IMR-90 (cell line): ENCODE results near the gene APCDD1L. TPM values are rescaled to one million over a fixed set of nuclear protein-coding genes. Genes with fewer than 3 reads are reported as not detected.

ENCODE experiments used
- ATAC-seq: fragments of 200-7000 bp; cut with Tn5 transposase; 2 replicates; pipeline ENCODE4 v1.9.1; 2020; ENCODE audit warnings: low read depth, mild to moderate bottlenecking, moderate library complexity
- BruUV-seq: library from RNA; stranded (reverse); fragments of 400-500 nt; replicated peaks from 2 replicates; lab custom pipeline; 2021; lab: Mats Ljungman, UMichigan
- CTCF ChIA-PET: fragments of 300-600 bp; formaldehyde crosslinking; extraction: SDS; loops from one replicate; lab custom pipeline; 2021; ENCODE audit warnings: antibody characterized with exemption; lab: Yijun Ruan, JAX
- POLR2A ChIA-PET: fragments of 300-600 bp; sonication (Branson Sonifier 250); formaldehyde crosslinking; loops from one replicate; lab custom pipeline; 2022; ENCODE audit warnings: antibody characterized with exemption; ENCODE audit not compliant: unreplicated experiment; lab: Charles Lee
- DNase-seq: peaks from one replicate; pipeline ENCODE4 v3.0.0; 2013
- H2AFZ ChIP-seq: replicated peaks from 2 replicates; pipeline ENCODE3; 2013; ENCODE audit warnings: low read length, mild to moderate bottlenecking; ENCODE audit not compliant: poor library complexity
- H2AK5ac ChIP-seq: 2 replicates; pipeline ENCODE4 v1.6.1; 2013; ENCODE audit warnings: low read depth, low read length, inconsistent platforms
- H2AK9ac ChIP-seq: replicated peaks from 2 replicates; pipeline ENCODE3; 2013; ENCODE audit warnings: mild to moderate bottlenecking, low read depth, low read length, moderate library complexity; ENCODE audit not compliant: poor library complexity
- H2BK120ac ChIP-seq: 2 replicates; pipeline ENCODE4 v1.6.1; 2013; ENCODE audit warnings: low read depth, low read length, inconsistent platforms
- H2BK15ac ChIP-seq: 3 replicates; pipeline ENCODE4 v1.6.1; 2013; ENCODE audit warnings: low read depth, low read length, inconsistent platforms
- H2BK20ac ChIP-seq: 2 replicates; pipeline ENCODE4 v1.6.1; 2013; ENCODE audit warnings: low read depth, mild to moderate bottlenecking, inconsistent platforms, low read length, moderate library complexity
- H2BK5ac ChIP-seq: 2 replicates; pipeline ENCODE4 v1.6.1; 2013; ENCODE audit warnings: mild to moderate bottlenecking, low read depth, low read length, inconsistent platforms; ENCODE audit not compliant: poor library complexity, severe bottlenecking
- H3K14ac ChIP-seq: replicated peaks from 2 replicates; pipeline ENCODE4 v1.6.1; 2013; ENCODE audit warnings: low read depth, low read length, inconsistent platforms
- H3K18ac ChIP-seq: 2 replicates; pipeline ENCODE4 v1.6.1; 2013; ENCODE audit warnings: low read depth, low read length, control low read depth
- H3K23ac ChIP-seq: 2 replicates; pipeline ENCODE4 v1.6.1; 2013; ENCODE audit warnings: low read depth, low read length, inconsistent platforms
- H3K27ac ChIP-seq: 2 replicates; pipeline ENCODE4 v1.5.1; 2013; ENCODE audit warnings: mild to moderate bottlenecking, control low read depth, low read length; ENCODE audit not compliant: insufficient read depth
- H3K27me3 ChIP-seq: 2 replicates; pipeline ENCODE4 v1.6.1; 2013; ENCODE audit warnings: low read length; ENCODE audit not compliant: control insufficient read depth, insufficient read depth
- H3K36me3 ChIP-seq: 2 replicates; pipeline ENCODE4 v1.6.1; 2013; ENCODE audit warnings: low read length, mixed read lengths; ENCODE audit not compliant: control insufficient read depth, insufficient read depth
- H3K4ac ChIP-seq: 2 replicates; pipeline ENCODE4 v1.6.1; 2013; ENCODE audit warnings: low read depth, low read length, inconsistent platforms
- H3K4me1 ChIP-seq: 2 replicates; pipeline ENCODE4 v1.6.1; 2013; ENCODE audit warnings: low read length, mixed read lengths; ENCODE audit not compliant: control insufficient read depth, insufficient read depth
- H3K4me2 ChIP-seq: 2 replicates; pipeline ENCODE4 v1.6.1; 2013; ENCODE audit warnings: low read depth, mild to moderate bottlenecking, control low read depth, low read length, moderate library complexity
- H3K4me3 ChIP-seq: 2 replicates; pipeline ENCODE4 v1.5.1; 2013; ENCODE audit warnings: low read depth, mild to moderate bottlenecking, control low read depth, low read length, moderate library complexity; ENCODE audit not compliant: insufficient read depth
- H3K56ac ChIP-seq: 2 replicates; pipeline ENCODE4 v1.6.1; 2013; ENCODE audit warnings: low read length, inconsistent platforms; ENCODE audit not compliant: insufficient read depth; ENCODE audit errors: extremely low read depth
- H3K79me1 ChIP-seq, 2 experiments: 2 replicates each; pipeline ENCODE4 v1.6.1; 2013; ENCODE audit warnings: low read length in 2 of 2, inconsistent platforms in 1 of 2, low read depth in 1 of 2
- H3K9ac ChIP-seq: 2 replicates; pipeline ENCODE4 v1.6.1; 2013; ENCODE audit warnings: low read depth, low read length, control low read depth
- H3K9me1 ChIP-seq: 2 replicates; pipeline ENCODE4 v1.6.1; 2013; ENCODE audit warnings: low read length, inconsistent platforms; ENCODE audit not compliant: insufficient read depth
- H3K9me3 ChIP-seq: 2 replicates; pipeline ENCODE4 v1.6.1; 2013; ENCODE audit warnings: low read length; ENCODE audit not compliant: control insufficient read depth, insufficient read depth
- H4K20me1 ChIP-seq: 2 replicates; pipeline ENCODE4 v1.6.1; 2013; ENCODE audit warnings: low read length, inconsistent platforms; ENCODE audit not compliant: insufficient read depth
- H4K5ac ChIP-seq: 2 replicates; pipeline ENCODE4 v1.6.1; 2013; ENCODE audit warnings: mild to moderate bottlenecking, low read depth, low read length, control low read depth
- H4K8ac ChIP-seq, 2 experiments: 2 replicates each; pipeline ENCODE4 v1.6.1; 2013; ENCODE audit warnings: low read depth in 2 of 2, low read length in 2 of 2, control low read depth in 1 of 2, inconsistent platforms in 1 of 2
- H4K91ac ChIP-seq: 2 replicates; pipeline ENCODE4 v1.6.1; 2013; ENCODE audit warnings: low read depth, low read length, inconsistent platforms; ENCODE audit not compliant: insufficient read depth
- RCOR1 ChIP-seq: IDR thresholded peaks from 2 replicates; pipeline ENCODE4 v1.6.1; 2012; ENCODE audit warnings: mild to moderate bottlenecking, low read length, improper control_type of control experiment; ENCODE audit not compliant: insufficient replicate concordance
- SMC3 ChIP-seq: fragments of 150-350 bp; IDR thresholded peaks from 2 replicates; pipeline ENCODE4 v1.6.1; 2016; ENCODE audit warnings: low read depth, mild to moderate bottlenecking, antibody characterized with exemption, low read length, moderate library complexity
- WGBS, 2 experiments: methylation state at CpG; one replicate each; pipeline versions ENCODE4 v1.1.5 to v1.1.7; 2013; ENCODE audit warnings: missing lambda C conversion rate in 2 of 2; ENCODE audit not compliant: insufficient read length in 1 of 2; ENCODE audit errors: extremely low coverage in 2 of 2; 5-methylcytosine and 5-hydroxymethylcytosine counted together
- dilution Hi-C: fragments of 300-500 bp; cut with HindIII; formaldehyde crosslinking; loops from one replicate; pipeline ENCODE4 v1.14.3; 2018; ENCODE audit warnings: low sequenced_read_pairs; ENCODE audit not compliant: unreplicated experiment
- in situ Hi-C: fragments of 300-500 bp; cut with MboI; formaldehyde crosslinking; loops from 3 replicates; pipeline ENCODE4 v1.14.3; 2019; ENCODE audit warnings: low sequenced_read_pairs, inconsistent platforms, mixed read lengths
- intact Hi-C: fragments of 100-400 bp; cut with micrococcal nuclease; formaldehyde crosslinking; loops from 2 replicates; pipeline ENCODE4 v1.10.0; 2022
- polyA plus RNA-seq, 3 experiments: library from polyadenylated mRNA; depleted of rRNA; stranded (reverse); fragments of >200 nt; gene quantifications; 2 replicates each; pipeline ENCODE4 v1.2.3, GENCODE V29; 2012; ENCODE audit warnings: low replicate concordance in 1 of 3
- total RNA-seq: library from RNA; depleted of rRNA; stranded (reverse); fragments of >200 nt; gene quantifications from 2 replicates; pipeline ENCODE4 v1.2.3, GENCODE V29; 2012
- TF ChIP-seq, protein P1 (sequence below): fragments of 150-350 bp; IDR thresholded peaks from 2 replicates; pipeline ENCODE4 v1.6.1; 2017; ENCODE audit warnings: mild to moderate bottlenecking, antibody characterized with exemption, low read length, low read depth

APCDD1L gene
- total and polyA plus RNA-seq, 2 of the 4 experiments (the other 2 are of a cell fraction), result 2.5 to 18.3 TPM

GRCh38 chr20:58523971-58524315 lies 8.7 kb upstream of the APCDD1L start:
- Histone ChIP-seq H3K9me3 (peaks cover 9% of the 10 kb centered on the region), H3K18ac (peak overlapping the region; percentile 90), H4K91ac (peak overlapping the region; percentile 98), H3K4me3 (no peak overlapping the region), H3K56ac (peak overlapping the region; percentile 23; the same call in 1 of the 2 replicates), H3K4me1 (peaks cover 20% of the 10 kb centered on the region), H3K23ac (peak overlapping the region; percentile 83), H3K14ac (peak overlapping the region; percentile 97), H2AK9ac (peak overlapping the region; percentile 93), H4K5ac (peak overlapping the region; percentile 88; the same call in 1 of the 2 replicates), H3K79me1 (0 out of 4 replicates have a peak, but pooled peaks cover 0 to 4% of the 10 kb centered on the region in 2 experiments), H3K27ac (peak overlapping the region; percentile 35; the same call in 1 of the 2 replicates), H2BK20ac (peak overlapping the region; percentile 97), H3K36me3 (no peaks in the 10 kb centered on the region), H3K9ac (no peak overlapping the region), H2BK15ac (peak overlapping the region; percentile 96; the same call in 2 of the 3 replicates), H3K9me1 (peaks cover 7% of the 10 kb centered on the region), H2BK120ac (peak overlapping the region; percentile 99), H2BK5ac (peak overlapping the region; percentile 99), H3K4me2 (no peak overlapping the region), H4K20me1 (no peaks in the 10 kb centered on the region), H2AFZ (peak overlapping the region; percentile 78), H3K4ac (peak overlapping the region; percentile 97), H2AK5ac (peak overlapping the region; percentile 97; the same call in 1 of the 2 replicates), H3K27me3 (no peaks in the 10 kb centered on the region; the same call in 1 of the 2 replicates), H4K8ac (peak overlapping the region; percentile 74 to 93)
- intact Hi-C loops (no loop called here), dilution Hi-C loops (no loop called here), in situ Hi-C loops (no loop called here)
- no CpG with 5 or more reads among the region's 2 CpGs for WGBS, 2 experiments
- no TSS peak for BruUV-seq
- DNase-seq (peak; percentile 49), ATAC-seq (peak; percentile 18; the same call in 1 of the 2 replicates)
- CTCF ChIA-PET, result no interaction called here
- POLR2A ChIA-PET, result interaction anchor here (1.4 kb wide), 1 partner anchor 24 kb away, joined by 5 read pairs; no protein-coding TSS in a partner anchor
- no peak for TF ChIP-seq RCOR1
- TF ChIP-seq SMC3, result no peak
- TF ChIP-seq, protein P1, sequence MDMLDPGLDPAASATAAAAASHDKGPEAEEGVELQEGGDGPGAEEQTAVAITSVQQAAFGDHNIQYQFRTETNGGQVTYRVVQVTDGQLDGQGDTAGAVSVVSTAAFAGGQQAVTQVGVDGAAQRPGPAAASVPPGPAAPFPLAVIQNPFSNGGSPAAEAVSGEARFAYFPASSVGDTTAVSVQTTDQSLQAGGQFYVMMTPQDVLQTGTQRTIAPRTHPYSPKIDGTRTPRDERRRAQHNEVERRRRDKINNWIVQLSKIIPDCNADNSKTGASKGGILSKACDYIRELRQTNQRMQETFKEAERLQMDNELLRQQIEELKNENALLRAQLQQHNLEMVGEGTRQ, result no peak
